HCT116 (cell line): ENCODE measurements around the gene ATG5. TPM values are rescaled to one million over a fixed set of nuclear protein-coding genes. Genes with fewer than 3 reads are reported as not detected.

ENCODE experiments used
- ATAC-seq: fragments of 200-7000 bp; cut with Tn5 transposase; 2 replicates; pipeline ENCODE4 v1.9.1; 2020; ENCODE audit warnings: mild to moderate bottlenecking, moderate library complexity
- BruUV-seq: library from RNA; stranded (reverse); fragments of 400-500 nt; replicated peaks from 2 replicates; lab custom pipeline; 2021; lab: Mats Ljungman, UMichigan
- CTCF ChIA-PET: fragments of 300-600 bp; sonication (Branson Sonifier 250); formaldehyde crosslinking; loops from one replicate; lab custom pipeline; 2021; ENCODE audit warnings: antibody characterized with exemption; lab: Charles Lee
- POLR2A ChIA-PET: fragments of 300-600, 350-600 bp; sonication (Branson Sonifier 250); formaldehyde crosslinking; loops from one replicate; lab custom pipeline; 2021; ENCODE audit warnings: antibody characterized with exemption; lab: Charles Lee
- RAD21 ChIA-PET, 2 experiments: fragments of 300-600 bp; sonication (Branson Sonifier 250); formaldehyde crosslinking; loops; one replicate each; lab custom pipeline; 2023; ENCODE audit warnings: low total read pairs in 2 of 2; ENCODE audit not compliant: uncharacterized antibody in 2 of 2, unreplicated experiment in 2 of 2, low non-redundant PET in 1 of 2; lab: Charles Lee
- DNase-seq: peaks from one replicate; pipeline ENCODE4 v3.0.0-alpha.2; 2010; ENCODE audit warnings: low read depth, low spot score
- H2AFZ ChIP-seq: fragments of 200-600 bp; shearing (Covaris generic), sonication (generic); 2 replicates; pipeline ENCODE4 v1.6.1; 2017; ENCODE audit warnings: low read depth, mixed run types, mixed read lengths, antibody characterized with exemption, low read length; ENCODE audit not compliant: poor library complexity, severe bottlenecking
- H3K27ac ChIP-seq: 2 replicates; pipeline ENCODE4 v1.5.1; 2012; ENCODE audit warnings: low read depth, low read length
- H3K27me3 ChIP-seq: fragments of 200-600 bp; sonication (generic); 2 replicates; pipeline ENCODE4 v1.6.1; 2016; ENCODE audit warnings: mixed run types, low read length, mixed read lengths; ENCODE audit not compliant: insufficient read depth
- H3K36me3 ChIP-seq, 2 experiments: fragments of 200-500 bp in 1 of 2; fragments of 200-600 bp in 1 of 2; sonication (Bioruptor generic) in 1 of 2; sonication (generic) in 1 of 2; 2 replicates each; pipeline versions ENCODE4 v1.5.1 to v1.6.1; 2014 to 2016; ENCODE audit warnings: low read length in 2 of 2, inconsistent platforms in 1 of 2, mixed read lengths in 1 of 2, mixed run types in 1 of 2; ENCODE audit not compliant: insufficient read depth in 2 of 2, control insufficient read depth in 1 of 2
- H3K4me1 ChIP-seq, 2 experiments: fragments of 200-600 bp in 1 of 2; sonication (generic) in 1 of 2; 2 replicates each; pipeline versions ENCODE4 v1.5.1 to v1.6.1; 2012 to 2017; ENCODE audit warnings: low read length in 2 of 2, inconsistent platforms in 1 of 2, mild to moderate bottlenecking in 1 of 2, mixed read lengths in 1 of 2, mixed run types in 1 of 2, moderate library complexity in 1 of 2; ENCODE audit not compliant: insufficient read depth in 2 of 2, control insufficient read depth in 1 of 2
- H3K4me2 ChIP-seq: fragments of 200-600 bp; sonication (generic); 2 replicates; pipeline ENCODE4 v1.6.1; 2017; ENCODE audit warnings: mixed run types, low read length, mixed read lengths
- H3K4me3 ChIP-seq, 2 experiments: fragments of 200-600 bp in 1 of 2; sonication (generic) in 1 of 2; replicated peaks in 1 of 2; 2 replicates each; pipeline ENCODE4 v1.5.1; 2011 to 2016; ENCODE audit warnings: low read length in 2 of 2, control low read depth in 1 of 2, low read depth in 1 of 2, mild to moderate bottlenecking in 1 of 2, mixed read lengths in 1 of 2, mixed run types in 1 of 2
- H3K79me2 ChIP-seq: fragments of 200-600 bp; sonication (generic); 2 replicates; pipeline ENCODE4 v1.6.1; 2017; ENCODE audit warnings: mild to moderate bottlenecking, mixed run types, low read length, moderate library complexity, mixed read lengths; ENCODE audit not compliant: insufficient read depth
- H3K9ac ChIP-seq: fragments of 200-600 bp; sonication (generic); 2 replicates; pipeline ENCODE4 v1.6.1; 2016; ENCODE audit warnings: low read length, mixed read lengths
- H3K9me2 ChIP-seq: fragments of 200-600 bp; sonication (generic), shearing (Covaris generic); 2 replicates; pipeline ENCODE4 v1.6.1; 2017; ENCODE audit warnings: mixed run types, mild to moderate bottlenecking, moderate library complexity; ENCODE audit not compliant: insufficient read depth
- H3K9me3 ChIP-seq, 2 experiments: fragments of 200-500 bp in 1 of 2; fragments of 200-600 bp in 1 of 2; sonication (Bioruptor generic) in 1 of 2; sonication (generic) in 1 of 2; 2 replicates each; pipeline ENCODE4 v1.6.1; 2014 to 2017; ENCODE audit warnings: low read length in 2 of 2, mixed read lengths in 2 of 2, inconsistent platforms in 1 of 2, low read depth in 1 of 2, mild to moderate bottlenecking in 1 of 2, mixed run types in 1 of 2, moderate library complexity in 1 of 2; ENCODE audit not compliant: control insufficient read depth in 1 of 2, insufficient read depth in 1 of 2
- H4K20me1 ChIP-seq: fragments of 200-600 bp; sonication (generic), shearing (Covaris generic); 2 replicates; pipeline ENCODE4 v1.6.1; 2017; ENCODE audit warnings: mixed run types, mild to moderate bottlenecking, moderate library complexity; ENCODE audit not compliant: insufficient read depth
- ATF3 ChIP-seq: IDR thresholded peaks from 2 replicates; pipeline ENCODE4 v1.6.1; 2012
- CBX3 ChIP-seq: IDR thresholded peaks from 2 replicates; pipeline ENCODE4 v1.6.1; 2012; ENCODE audit warnings: low read depth
- CEBPB ChIP-seq: IDR thresholded peaks from 2 replicates; pipeline ENCODE4 v1.6.1; 2012; ENCODE audit warnings: low read depth
- EGR1 ChIP-seq: IDR thresholded peaks from 2 replicates; pipeline ENCODE4 v1.6.1; 2012; ENCODE audit warnings: low read depth
- ELF1 ChIP-seq: IDR thresholded peaks from 2 replicates; pipeline ENCODE4 v1.6.1; 2012; ENCODE audit warnings: low read depth, borderline replicate concordance
- EZH2 ChIP-seq: fragments of 200-600 bp; sonication (generic); IDR thresholded peaks from 2 replicates; pipeline ENCODE4 v1.6.1; 2017; ENCODE audit warnings: antibody characterized with exemption, mixed run types
- FOSL1 ChIP-seq: IDR thresholded peaks from 2 replicates; pipeline ENCODE4 v1.6.1; 2012; ENCODE audit warnings: low read depth
- REST ChIP-seq: IDR thresholded peaks from 2 replicates; pipeline ENCODE4 v1.6.1; 2012; ENCODE audit warnings: low read depth
- SIN3A ChIP-seq: IDR thresholded peaks from 2 replicates; pipeline ENCODE4 v1.6.1; 2012; ENCODE audit warnings: low read depth
- SP1 ChIP-seq: IDR thresholded peaks from 2 replicates; pipeline ENCODE4 v1.6.1; 2012; ENCODE audit warnings: low read depth
- TCF7L2 ChIP-seq: IDR thresholded peaks from 2 replicates; pipeline ENCODE4 v1.7.0; 2011; ENCODE audit warnings: borderline replicate concordance, inconsistent platforms; ENCODE audit not compliant: insufficient read depth, insufficient read length; ENCODE audit errors: extremely low read depth
- YY1 ChIP-seq: IDR thresholded peaks from 2 replicates; pipeline ENCODE4 v1.6.1; 2011; ENCODE audit warnings: low read length, low read depth, moderate library complexity, mild to moderate bottlenecking; ENCODE audit not compliant: insufficient replicate concordance; ENCODE audit errors: extremely low read depth
- ZFX ChIP-seq: fragments of 450-650 bp; IDR thresholded peaks from 2 replicates; pipeline ENCODE4 v1.6.1; 2017
- intact Hi-C: fragments of 100-400 bp; cut with micrococcal nuclease; formaldehyde crosslinking; loops from 2 replicates; pipeline ENCODE4 v1.10.0; 2022
- total RNA-seq: library from RNA; stranded (reverse); gene quantifications from one replicate; pipeline ENCODE4 v1.2.1, GENCODE V29; 2021; ENCODE audit not compliant: unreplicated experiment

ATG5 gene
- total RNA-seq, 1 experiment from 2014 or later, result 39.6 TPM

GRCh38 chr6:106253172-106253571, 72.4 kb downstream of the ATG5 start:
- Histone ChIP-seq H3K36me3 (no peaks in the 10 kb centered on the region), H3K9me2 (no peaks in the 10 kb centered on the region), H3K79me2 (peaks cover 52% of the 10 kb centered on the region), H3K27ac (no peak overlapping the region), H3K9ac (no peak overlapping the region), H3K4me3 (no peak overlapping the region), H3K27me3 (no peaks in the 10 kb centered on the region), H2AFZ (no peak overlapping the region), H3K4me2 (peak overlapping the region; percentile 8; the same call in 1 of the 2 replicates), H3K9me3 (no peaks in the 10 kb centered on the region), H4K20me1 (peaks cover 12% of the 10 kb centered on the region; the same call in 1 of the 2 replicates), H3K4me1 (peaks cover 11 to 30% of the 10 kb centered on the region in 2 experiments; a peak in 3 of 4 replicates)
- RAD21 ChIA-PET, result no interaction called here
- TF ChIP-seq FOSL1 (peak; percentile 21; the same call in 1 of the 2 replicates), ZFX (no peak)
- no TSS peak for BruUV-seq
- ATAC-seq (peak; percentile 67), DNase-seq (no peak)
- POLR2A ChIA-PET, result no interaction called here
- CTCF ChIA-PET, result no interaction called here
- intact Hi-C loops, result no loop called here

GRCh38 chr6:106252687-106253086, 72.9 kb downstream of the ATG5 start:
- peaks cover 12% of the 10 kb centered on the region; the same call in 1 of the 2 replicates for H4K20me1 ChIP-seq
- no peaks in the 10 kb centered on the region for H3K9me2 ChIP-seq
- ChIA-PET CTCF (interaction anchor here (1.0 kb wide), 1 partner anchor 30 kb away, joined by 3 read pairs; no protein-coding TSS in a partner anchor), POLR2A (no interaction called here), RAD21 (no interaction called here)
- peaks cover 50% of the 10 kb centered on the region for H3K79me2 ChIP-seq
- DNase-seq, result no peak
- 0 out of 2 replicates have a peak overlapping the region, but pooled peaks have one; percentile 8 for H3K4me2 ChIP-seq
- H3K27me3 ChIP-seq, result no peaks in the 10 kb centered on the region
- no peak overlapping the region for H3K9ac ChIP-seq
- no peak overlapping the region for H3K4me3 ChIP-seq
- H2AFZ ChIP-seq, result no peak overlapping the region
- no peak overlapping the region for H3K27ac ChIP-seq
- intact Hi-C loops, result no loop called here
- no TSS peak for BruUV-seq
- H3K4me1 ChIP-seq, result peaks cover 11 to 27% of the 10 kb centered on the region in 2 experiments; a peak in 3 of 4 replicates
- no peak for ATAC-seq
- TF ChIP-seq ATF3 (no peak), ELF1 (no peak), SP1 (no peak), ZFX (no peak), CBX3 (no peak), EGR1 (no peak), REST (no peak), YY1 (no peak), CEBPB (no peak), EZH2 (no peak), TCF7L2 (no peak), SIN3A (no peak)
- no peaks in the 10 kb centered on the region for H3K9me3 ChIP-seq
- H3K36me3 ChIP-seq, result peaks cover 0 to 2% of the 10 kb centered on the region in 2 experiments; a peak in 1 of 4 replicates
